K562 (cell line): Measurements from ENCODE around the gene MDH1B.

Source experiments
- ARNT ChIP-seq, 2 experiments: fragments of 450-650 bp; IDR thresholded peaks; 2 replicates each; pipeline ENCODE4 v1.6.1; 2016; ENCODE audit warnings: mild to moderate bottlenecking in 1 of 2
- CHD2 ChIP-seq: IDR thresholded peaks from 2 replicates; pipeline ENCODE4 v1.6.1; 2011; ENCODE audit warnings: low read depth, low read length
- EZH2 ChIP-seq: IDR thresholded peaks from 2 replicates; pipeline ENCODE4 v1.6.1; 2012; ENCODE audit warnings: low read depth, mild to moderate bottlenecking, inconsistent platforms, low read length, borderline replicate concordance
- GATAD2A ChIP-seq: fragments of 450-650 bp; IDR thresholded peaks from 2 replicates; pipeline ENCODE4 v1.6.1; 2017
- HDAC6 ChIP-seq: IDR thresholded peaks from 2 replicates; pipeline ENCODE4 v1.6.1; 2012; ENCODE audit warnings: low read depth, mild to moderate bottlenecking, control low read depth, inconsistent platforms, low read length, moderate library complexity
- IRF2 ChIP-seq: sonication (generic); formaldehyde crosslinking; IDR thresholded peaks from 2 replicates; pipeline ENCODE4 v1.8.1; 2022; ENCODE audit warnings: mild to moderate bottlenecking, missing genetic modification reagents
- TAF1 ChIP-seq: IDR thresholded peaks from 2 replicates; pipeline ENCODE4 v1.6.1; 2011; ENCODE audit warnings: mild to moderate bottlenecking, low read length, moderate library complexity; ENCODE audit not compliant: insufficient read depth, control insufficient read depth, severe bottlenecking; ENCODE audit errors: extremely low read depth
- TBL1XR1 ChIP-seq, 2 experiments: IDR thresholded peaks; 2 replicates each; pipeline ENCODE4 v1.6.1; 2012; ENCODE audit warnings: improper control_type of control experiment in 2 of 2, low read length in 2 of 2, mild to moderate bottlenecking in 1 of 2
- ZSCAN29 ChIP-seq: fragments of 450-650 bp; IDR thresholded peaks from 2 replicates; pipeline ENCODE4 v1.6.1; 2017
- TF ChIP-seq, protein P1 (sequence below), 3 experiments: IDR thresholded peaks in 2 of 3; conservative IDR thresholded peaks in 1 of 3; 2 replicates each; pipeline ENCODE4 v1.5.1; 2011 to 2012; ENCODE audit warnings: low read length in 3 of 3, mild to moderate bottlenecking in 3 of 3, control low read depth in 2 of 3, improper control_type of control experiment in 1 of 3, inconsistent platforms in 1 of 3, low read depth in 1 of 3, mixed read lengths in 1 of 3, moderate library complexity in 1 of 3; ENCODE audit not compliant: insufficient read depth in 2 of 3

DNA sequence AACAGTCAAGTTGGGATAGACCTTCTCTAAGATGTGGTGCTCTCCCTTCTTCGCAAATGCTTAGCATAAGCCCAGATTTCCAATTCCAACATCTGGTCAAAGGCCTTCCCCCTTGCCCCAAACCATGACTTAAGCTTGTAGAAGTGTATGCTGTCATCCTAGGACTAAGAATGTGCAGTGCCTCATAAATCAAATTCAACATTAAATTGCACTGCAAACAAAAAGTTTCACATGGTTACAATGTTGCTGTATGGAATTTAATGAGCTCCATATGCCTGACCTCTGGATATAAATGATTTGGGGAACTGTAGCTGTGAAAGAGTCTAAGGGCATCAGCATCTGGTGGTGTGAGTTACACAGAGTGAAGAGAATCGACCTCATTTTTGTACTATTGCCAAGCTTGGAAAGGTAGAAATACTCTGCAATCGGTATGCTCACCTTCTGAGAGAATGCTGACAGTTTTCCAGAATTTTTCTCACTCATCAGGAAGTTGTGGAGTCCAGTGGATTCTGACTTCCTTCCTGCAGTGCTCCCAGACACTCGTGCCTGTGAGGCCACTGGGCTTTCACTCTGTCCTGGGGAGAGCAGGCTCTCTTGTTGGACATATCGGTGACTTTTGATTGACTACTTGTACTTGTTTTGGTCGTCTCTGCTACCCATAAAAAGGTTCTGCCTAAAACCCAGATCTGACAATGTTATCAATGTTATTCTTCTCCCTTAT lies 40.9 kb upstream of the MDH1B start:
- no peak for TF ChIP-seq ZSCAN29
- TF ChIP-seq EZH2: no peak
- no peak for TF ChIP-seq GATAD2A
- TF ChIP-seq IRF2: no peak
- no peak for TF ChIP-seq TBL1XR1 (IDR thresholded peaks at IDR 0.05; ENCODE audit: low read length in 2 of 2)
- no peak for TF ChIP-seq TAF1
- TF ChIP-seq ARNT (IDR thresholded peaks at IDR 0.05): no peak
- TF ChIP-seq HDAC6: no peak
- TF ChIP-seq, protein P1, sequence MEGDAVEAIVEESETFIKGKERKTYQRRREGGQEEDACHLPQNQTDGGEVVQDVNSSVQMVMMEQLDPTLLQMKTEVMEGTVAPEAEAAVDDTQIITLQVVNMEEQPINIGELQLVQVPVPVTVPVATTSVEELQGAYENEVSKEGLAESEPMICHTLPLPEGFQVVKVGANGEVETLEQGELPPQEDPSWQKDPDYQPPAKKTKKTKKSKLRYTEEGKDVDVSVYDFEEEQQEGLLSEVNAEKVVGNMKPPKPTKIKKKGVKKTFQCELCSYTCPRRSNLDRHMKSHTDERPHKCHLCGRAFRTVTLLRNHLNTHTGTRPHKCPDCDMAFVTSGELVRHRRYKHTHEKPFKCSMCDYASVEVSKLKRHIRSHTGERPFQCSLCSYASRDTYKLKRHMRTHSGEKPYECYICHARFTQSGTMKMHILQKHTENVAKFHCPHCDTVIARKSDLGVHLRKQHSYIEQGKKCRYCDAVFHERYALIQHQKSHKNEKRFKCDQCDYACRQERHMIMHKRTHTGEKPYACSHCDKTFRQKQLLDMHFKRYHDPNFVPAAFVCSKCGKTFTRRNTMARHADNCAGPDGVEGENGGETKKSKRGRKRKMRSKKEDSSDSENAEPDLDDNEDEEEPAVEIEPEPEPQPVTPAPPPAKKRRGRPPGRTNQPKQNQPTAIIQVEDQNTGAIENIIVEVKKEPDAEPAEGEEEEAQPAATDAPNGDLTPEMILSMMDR (IDR thresholded peaks at IDR 0.05 in 2 of 3, conservative IDR thresholded peaks at IDR 0.05 in 1 of 3; ENCODE audit: insufficient read depth in 2 of 3, low read depth in 1 of 3, low read length in 3 of 3): no peak
- no peak for TF ChIP-seq CHD2
